HFF-Myc (cell line): ENCODE results near the gene PARN.
"Not testable (repeated sequence)": the region's sequence is repeated elsewhere in the genome, so short reads cannot be mapped to it uniquely, and the experiment has no call there.

Experiments
- DNase-seq: peaks from one replicate; pipeline ENCODE4 v3.0.0-alpha.2; 2011; ENCODE audit warnings: low read depth; ENCODE audit errors: extremely low read depth
- H3K4me3 ChIP-seq: replicated peaks from 2 replicates; pipeline ENCODE4 v1.5.1; 2011; ENCODE audit warnings: low read depth, mild to moderate bottlenecking, control low read depth, low read length
- CTCF ChIP-seq: IDR thresholded peaks from 2 replicates; pipeline ENCODE4 v1.5.1; 2012; ENCODE audit warnings: mild to moderate bottlenecking, low read depth, low read length, control low read depth; ENCODE audit errors: missing control alignments

PARN gene

GRCh38 chr16:14576069-14576468, 54.0 kb downstream of the PARN start:
- no peak overlapping the region for H3K4me3 ChIP-seq
- no peak for TF ChIP-seq CTCF
- DNase-seq: no peak

GRCh38 chr16:14574698-14575415, 55.2 kb downstream of the PARN start:
- not testable (repeated sequence) for H3K4me3 ChIP-seq, DNase-seq

GRCh38 chr16:14572535-14572934, 57.5 kb downstream of the PARN start:
- no peak for DNase-seq
- no peak overlapping the region for H3K4me3 ChIP-seq
- TF ChIP-seq CTCF: no peak

- DNase-seq: no peak
- no peak for TF ChIP-seq CTCF
- no peak overlapping the region for H3K4me3 ChIP-seq
These were observed 60.8 kb downstream of the PARN start for GRCh38 chr16:14569213-14569612.

GRCh38 chr16:14566599-14566998, 63.5 kb downstream of the PARN start:
- no peak for DNase-seq
- no peak for TF ChIP-seq CTCF
- no peak overlapping the region for H3K4me3 ChIP-seq

GRCh38 chr16:14565688-14566025, 64.4 kb downstream of the PARN start:
- H3K4me3 ChIP-seq: no peak overlapping the region
- no peak for DNase-seq
- no peak for TF ChIP-seq CTCF

- no peak for DNase-seq
- TF ChIP-seq CTCF: no peak
- no peak overlapping the region for H3K4me3 ChIP-seq
These were observed 65.0 kb downstream of the PARN start for GRCh38 chr16:14564861-14565687.
